HepG2 (cell line): Measurements from ENCODE around the gene IRF7. TPM values are rescaled to one million over a fixed set of nuclear protein-coding genes. Genes with fewer than 3 reads are reported as not detected.

ENCODE experiments used
- ATAC-seq: fragments of 200-7000 bp; cut with Tn5 transposase; 3 replicates; pipeline ENCODE4 v1.9.1; 2020; ENCODE audit warnings: mild to moderate bottlenecking, moderate library complexity
- BruUV-seq: library from RNA; stranded (reverse); fragments of 400-500 nt; replicated peaks from 2 replicates; lab custom pipeline; 2021; lab: Mats Ljungman, UMichigan
- CTCF ChIA-PET: fragments of 300-600 bp; formaldehyde crosslinking; extraction: SDS; loops from one replicate; lab custom pipeline; 2021; ENCODE audit warnings: low total read pairs, inconsistent platforms, low intra/inter-chr PET ratio; lab: Yijun Ruan, JAX
- POLR2A ChIA-PET: fragments of 350-600 bp; sonication (Branson Sonifier 250); formaldehyde crosslinking; loops from one replicate; lab custom pipeline; 2020; ENCODE audit warnings: antibody characterized with exemption, inconsistent platforms; lab: Yijun Ruan, JAX
- DNase-seq: peaks from one replicate; pipeline ENCODE4 v3.0.0-alpha.2; 2015; ENCODE audit warnings: low spot score
- FAIRE-seq: peaks from 3 replicates; lab custom pipeline; 2011; peaks lifted over from hg19 to GRCh38; lab: Jason Lieb, UNC
- H2AFZ ChIP-seq: one replicate; pipeline ENCODE4 v1.6.1; 2011; ENCODE audit warnings: low read length, inconsistent platforms
- H3K27ac ChIP-seq: fragments of 300-600 bp; 3 replicates; pipeline ENCODE4 v1.8.0; 2011; ENCODE audit warnings: mixed run types, mild to moderate bottlenecking, mixed read lengths, low read length, inconsistent platforms; ENCODE audit not compliant: insufficient read depth; ENCODE audit errors: extremely low read length
- H3K27me3 ChIP-seq, 2 experiments: fragments of 200-600 bp in 1 of 2; 2 replicates in 1 of 2; 3 replicates in 1 of 2; pipeline versions ENCODE4 v1.6.0 to v1.8.0; 2011; ENCODE audit warnings: low read length in 2 of 2, mild to moderate bottlenecking in 2 of 2, moderate library complexity in 2 of 2, inconsistent platforms in 1 of 2; ENCODE audit not compliant: insufficient read depth in 2 of 2, control insufficient read depth in 1 of 2
- H3K36me3 ChIP-seq, 2 experiments: fragments of 200-600 bp in 1 of 2; replicated peaks in 1 of 2; 2 replicates in 1 of 2; 3 replicates in 1 of 2; pipeline versions ENCODE4 v1.5.1 to v1.8.0; 2011; ENCODE audit warnings: low read length in 2 of 2, inconsistent platforms in 1 of 2; ENCODE audit not compliant: insufficient read depth in 2 of 2, control insufficient read depth in 1 of 2
- H3K4me1 ChIP-seq: 2 replicates; pipeline ENCODE4 v1.5.1; 2012; ENCODE audit warnings: low read length, inconsistent platforms; ENCODE audit not compliant: insufficient read depth
- H3K4me2 ChIP-seq: 2 replicates; pipeline ENCODE4 v1.6.0; 2011; ENCODE audit warnings: low read depth, low read length, inconsistent platforms
- H3K4me3 ChIP-seq, 3 experiments: fragments of 200-600 bp in 1 of 3; sonication (generic), shearing (Covaris generic) in 1 of 3; replicated peaks in 1 of 3; 2 replicates each; pipeline ENCODE4 v1.5.1; 2011 to 2016; ENCODE audit warnings: low read length in 3 of 3, inconsistent platforms in 2 of 3, low read depth in 2 of 3, mild to moderate bottlenecking in 2 of 3, control low read depth in 1 of 3, mixed read lengths in 1 of 3; ENCODE audit not compliant: insufficient read depth in 1 of 3
- H3K79me2 ChIP-seq: one replicate; pipeline ENCODE4 v1.6.1; 2011; ENCODE audit warnings: low read length, inconsistent platforms; ENCODE audit not compliant: insufficient read depth
- H3K9ac ChIP-seq: 2 replicates; pipeline ENCODE4 v1.6.0; 2011; ENCODE audit warnings: mild to moderate bottlenecking, low read depth, low read length, inconsistent platforms; ENCODE audit not compliant: insufficient read depth
- H3K9me3 ChIP-seq: 2 replicates; pipeline ENCODE4 v1.5.1; 2012; ENCODE audit warnings: mild to moderate bottlenecking, low read length
- H4K20me1 ChIP-seq: 2 replicates; pipeline ENCODE4 v1.6.0; 2011; ENCODE audit warnings: inconsistent platforms, mild to moderate bottlenecking, low read length, moderate library complexity; ENCODE audit not compliant: insufficient read depth
- EEA1 ChIP-seq: sonication (generic); formaldehyde crosslinking; IDR thresholded peaks from 2 replicates; pipeline ENCODE4 v1.5.1; 2020; ENCODE audit warnings: mild to moderate bottlenecking, missing genetic modification reagents, borderline replicate concordance
- FIP1L1 ChIP-seq: fragments of 200-400 bp; formaldehyde crosslinking; IDR thresholded peaks from 2 replicates; pipeline ENCODE4 v1.6.1; 2018; ENCODE audit warnings: low read depth, mild to moderate bottlenecking, low read length, moderate library complexity, borderline replicate concordance; ENCODE audit not compliant: insufficient read depth
- FOXK2 ChIP-seq: fragments of 450-650 bp; IDR thresholded peaks from 2 replicates; pipeline ENCODE4 v1.6.1; 2016
- GTF3A ChIP-seq: sonication (generic); formaldehyde crosslinking; conservative IDR thresholded peaks from 2 replicates; pipeline ENCODE4 v1.4.0; 2020; ENCODE audit warnings: mild to moderate bottlenecking, missing genetic modification reagents
- NCOA1 ChIP-seq: sonication (generic); formaldehyde crosslinking; IDR thresholded peaks from 2 replicates; pipeline ENCODE4 v1.9.0; 2021; ENCODE audit warnings: missing genetic modification reagents
- POLR2AphosphoS5 ChIP-seq: IDR thresholded peaks from 2 replicates; pipeline ENCODE4 v1.6.1; 2012; ENCODE audit warnings: low read depth, low read length
- SIX4 ChIP-seq: sonication (generic); formaldehyde crosslinking; IDR thresholded peaks from 2 replicates; pipeline ENCODE4 v1.4.0; 2020; ENCODE audit warnings: missing genetic modification reagents
- ZNF367 ChIP-seq: sonication (generic); formaldehyde crosslinking; IDR thresholded peaks from 2 replicates; pipeline ENCODE4 v1.4.0; 2020; ENCODE audit warnings: missing genetic modification reagents, borderline replicate concordance
- ZSCAN21 ChIP-seq: sonication (generic); formaldehyde crosslinking; IDR thresholded peaks from 2 replicates; pipeline ENCODE4 v1.8.0; 2022; ENCODE audit warnings: mild to moderate bottlenecking, missing genetic modification reagents, moderate library complexity, borderline replicate concordance
- ZSCAN29 ChIP-seq: sonication (generic); formaldehyde crosslinking; conservative IDR thresholded peaks from 2 replicates; pipeline ENCODE4 v1.4.0; 2020; ENCODE audit warnings: mild to moderate bottlenecking, missing genetic modification reagents
- WGBS: methylation state at CpG from one replicate; pipeline ENCODE4 v1.1.6; 2017; ENCODE audit warnings: low lambda C conversion rate; 5-methylcytosine and 5-hydroxymethylcytosine counted together
- in situ Hi-C: cut with HindIII; loops from 2 replicates; pipeline ENCODE4 v1.10.0; 2017; ENCODE audit warnings: low pct_unique_long_range_greater_than_20kb; ENCODE audit not compliant: extremely low pct_ligation_motif_present
- intact Hi-C: fragments of 100-400 bp; cut with micrococcal nuclease; formaldehyde crosslinking; loops from one replicate; pipeline ENCODE4 v1.10.0; 2022; ENCODE audit not compliant: unreplicated experiment
- polyA plus RNA-seq, 8 experiments: library from polyadenylated mRNA; depleted of rRNA in 3 of 8; stranded (reverse) in 7 of 8; unstranded in 1 of 8; fragments of >200 nt; fragmentation: Illumina TruSeq in 4 of 8; extraction: Trizol in 4 of 8; gene quantifications; 2 replicates each; pipeline versions ENCODE4 v1.2.1 to v1.2.3, GENCODE V29; 2011 to 2016; ENCODE audit warnings: low read depth in 4 of 8, missing spikeins in 1 of 8, mixed read lengths in 1 of 8; ENCODE audit not compliant: insufficient read depth in 1 of 8
- total RNA-seq, 5 experiments: library from RNA; depleted of rRNA; stranded (reverse); fragments of >200 nt; fragmentation: Illumina TruSeq; extraction: Trizol; gene quantifications; 2 replicates each; pipeline ENCODE4 v1.2.3, GENCODE V29; 2016; ENCODE audit warnings: low read depth in 1 of 5
- TF ChIP-seq, protein P1 (sequence below): sonication (generic); formaldehyde crosslinking; IDR thresholded peaks from 2 replicates; pipeline ENCODE4 v1.5.1; 2020; ENCODE audit warnings: mild to moderate bottlenecking, missing genetic modification reagents, moderate library complexity
- TF ChIP-seq, protein P2 (sequence below): sonication (generic); formaldehyde crosslinking; IDR thresholded peaks from 2 replicates; pipeline ENCODE4 v1.8.1; 2023; ENCODE audit warnings: missing genetic modification reagents, mild to moderate bottlenecking, borderline replicate concordance

Gene IRF7
- total and polyA plus RNA-seq, 2 of the 13 experiments (the other 11 are each of a cell fraction or from before 2014, with no cell fraction given), result not detected

DNA sequence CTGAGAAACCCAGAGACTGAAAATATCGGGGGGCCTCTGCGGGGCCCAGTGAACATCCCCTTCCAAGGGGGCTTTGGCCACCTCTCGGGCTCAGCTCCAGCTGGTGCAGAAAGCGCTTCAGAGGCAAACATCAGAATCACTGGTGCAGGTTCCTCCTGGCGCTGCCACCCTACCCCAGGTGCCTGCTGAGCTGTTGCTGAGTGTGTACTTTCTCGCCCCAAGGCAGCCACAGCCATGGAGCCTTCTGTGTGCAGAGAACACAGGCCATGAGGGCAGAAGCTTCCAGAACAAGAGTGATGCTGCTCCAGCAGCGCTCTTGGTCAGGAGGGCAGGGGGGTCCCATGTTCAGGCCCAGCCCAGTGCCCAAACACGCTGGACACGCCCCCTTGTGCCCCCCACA, 27.6 kb upstream of the IRF7 start (continued):
- TF ChIP-seq, protein P1, sequence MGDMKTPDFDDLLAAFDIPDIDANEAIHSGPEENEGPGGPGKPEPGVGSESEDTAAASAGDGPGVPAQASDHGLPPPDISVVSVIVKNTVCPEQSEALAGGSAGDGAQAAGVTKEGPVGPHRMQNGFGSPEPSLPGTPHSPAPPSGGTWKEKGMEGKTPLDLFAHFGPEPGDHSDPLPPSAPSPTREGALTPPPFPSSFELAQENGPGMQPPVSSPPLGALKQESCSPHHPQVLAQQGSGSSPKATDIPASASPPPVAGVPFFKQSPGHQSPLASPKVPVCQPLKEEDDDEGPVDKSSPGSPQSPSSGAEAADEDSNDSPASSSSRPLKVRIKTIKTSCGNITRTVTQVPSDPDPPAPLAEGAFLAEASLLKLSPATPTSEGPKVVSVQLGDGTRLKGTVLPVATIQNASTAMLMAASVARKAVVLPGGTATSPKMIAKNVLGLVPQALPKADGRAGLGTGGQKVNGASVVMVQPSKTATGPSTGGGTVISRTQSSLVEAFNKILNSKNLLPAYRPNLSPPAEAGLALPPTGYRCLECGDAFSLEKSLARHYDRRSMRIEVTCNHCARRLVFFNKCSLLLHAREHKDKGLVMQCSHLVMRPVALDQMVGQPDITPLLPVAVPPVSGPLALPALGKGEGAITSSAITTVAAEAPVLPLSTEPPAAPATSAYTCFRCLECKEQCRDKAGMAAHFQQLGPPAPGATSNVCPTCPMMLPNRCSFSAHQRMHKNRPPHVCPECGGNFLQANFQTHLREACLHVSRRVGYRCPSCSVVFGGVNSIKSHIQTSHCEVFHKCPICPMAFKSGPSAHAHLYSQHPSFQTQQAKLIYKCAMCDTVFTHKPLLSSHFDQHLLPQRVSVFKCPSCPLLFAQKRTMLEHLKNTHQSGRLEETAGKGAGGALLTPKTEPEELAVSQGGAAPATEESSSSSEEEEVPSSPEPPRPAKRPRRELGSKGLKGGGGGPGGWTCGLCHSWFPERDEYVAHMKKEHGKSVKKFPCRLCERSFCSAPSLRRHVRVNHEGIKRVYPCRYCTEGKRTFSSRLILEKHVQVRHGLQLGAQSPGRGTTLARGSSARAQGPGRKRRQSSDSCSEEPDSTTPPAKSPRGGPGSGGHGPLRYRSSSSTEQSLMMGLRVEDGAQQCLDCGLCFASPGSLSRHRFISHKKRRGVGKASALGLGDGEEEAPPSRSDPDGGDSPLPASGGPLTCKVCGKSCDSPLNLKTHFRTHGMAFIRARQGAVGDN (CRISPR knock-in tag), result peak; percentile 51
- TF ChIP-seq POLR2AphosphoS5 (peak; percentile 7; the same call in 1 of the 2 replicates), SIX4 (no peak), NCOA1 (CRISPR knock-in tag) (no peak), ZSCAN29 (CRISPR knock-in tag) (no peak), GTF3A (CRISPR knock-in tag) (no peak), FOXK2 (no peak)
- TF ChIP-seq, protein P2, sequence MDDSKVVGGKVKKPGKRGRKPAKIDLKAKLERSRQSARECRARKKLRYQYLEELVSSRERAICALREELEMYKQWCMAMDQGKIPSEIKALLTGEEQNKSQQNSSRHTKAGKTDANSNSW (CRISPR knock-in tag), result no peak
- TF ChIP-seq, all 625 proteins: peak for 2

DNA sequence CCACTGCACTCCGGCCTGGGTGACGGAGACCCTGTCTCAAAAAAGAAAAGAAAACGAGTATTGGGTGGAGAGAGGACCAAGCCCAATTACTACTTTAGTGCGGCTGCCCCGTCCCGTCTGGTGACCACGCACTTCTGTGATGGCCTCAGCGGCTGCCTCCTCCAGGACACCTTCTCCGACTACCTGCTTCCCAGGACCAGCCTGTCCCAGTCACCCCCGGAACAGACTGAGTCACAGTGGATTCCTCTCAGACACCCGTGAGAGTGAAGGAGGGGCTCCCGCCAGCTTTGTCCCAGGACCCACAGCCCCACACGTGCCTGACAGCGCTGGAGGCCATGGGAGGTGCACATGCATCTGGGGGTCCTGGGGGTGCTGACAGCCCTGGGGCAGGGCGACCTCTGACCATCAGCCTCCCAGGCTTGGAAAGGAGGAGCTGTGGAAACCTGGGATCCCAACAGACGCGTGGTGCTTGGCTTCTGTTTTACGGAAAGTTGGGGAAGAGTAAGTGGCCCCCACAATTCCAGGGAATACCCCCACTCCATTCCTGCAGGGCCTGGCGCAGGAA, 26.1 kb upstream of the IRF7 start:
- Histone ChIP-seq H3K36me3 (peaks cover 4 to 15% of the 10 kb centered on the region in 2 experiments; a peak in 3 of 5 replicates), H3K9ac (no peak overlapping the region), H3K4me2 (no peak overlapping the region), H3K27me3 (no peaks in the 10 kb centered on the region)
- no peak for DNase-seq
- POLR2A ChIA-PET, result interaction anchor here (1.5 kb wide), 1 partner anchor 13 kb away, joined by 4 read pairs; no protein-coding TSS in a partner anchor
- TF ChIP-seq FIP1L1 (no peak), EEA1 (CRISPR knock-in tag) (no peak), ZSCAN21 (CRISPR knock-in tag) (no peak), ZNF367 (CRISPR knock-in tag) (no peak)
- TF ChIP-seq, all 625 proteins: peak for 0
- H3K9me3 ChIP-seq, result no peaks in the 10 kb centered on the region
- in situ Hi-C loops, result no loop called here
- H2AFZ ChIP-seq, result no peak overlapping the region
- intact Hi-C loops, result no loop called here
- H3K4me3 ChIP-seq, result no peak overlapping the region
- H4K20me1 ChIP-seq, result 0 out of 2 replicates have a peak, but pooled peaks cover 5% of the 10 kb centered on the region
- peaks cover 3% of the 10 kb centered on the region; the same call in 1 of the 2 replicates for H3K4me1 ChIP-seq
- WGBS, result 98% methylated on average over 15 of the region's 19 CpGs
- no TSS peak for BruUV-seq
- no peaks in the 10 kb centered on the region for H3K79me2 ChIP-seq
- FAIRE-seq, result no peak
- CTCF ChIA-PET, result no interaction called here
- H3K27ac ChIP-seq, result peak overlapping the region; percentile 52
- no peak for ATAC-seq
